NK-92 (cell line): ENCODE results near the gene PSMB7.

ENCODE experiments used
- DNase-seq: peaks from one replicate; lab custom pipeline; 2025; ENCODE audit not compliant: unreplicated experiment; lab: John Stamatoyannopoulos, UW

The PSMB7 gene

DNA sequence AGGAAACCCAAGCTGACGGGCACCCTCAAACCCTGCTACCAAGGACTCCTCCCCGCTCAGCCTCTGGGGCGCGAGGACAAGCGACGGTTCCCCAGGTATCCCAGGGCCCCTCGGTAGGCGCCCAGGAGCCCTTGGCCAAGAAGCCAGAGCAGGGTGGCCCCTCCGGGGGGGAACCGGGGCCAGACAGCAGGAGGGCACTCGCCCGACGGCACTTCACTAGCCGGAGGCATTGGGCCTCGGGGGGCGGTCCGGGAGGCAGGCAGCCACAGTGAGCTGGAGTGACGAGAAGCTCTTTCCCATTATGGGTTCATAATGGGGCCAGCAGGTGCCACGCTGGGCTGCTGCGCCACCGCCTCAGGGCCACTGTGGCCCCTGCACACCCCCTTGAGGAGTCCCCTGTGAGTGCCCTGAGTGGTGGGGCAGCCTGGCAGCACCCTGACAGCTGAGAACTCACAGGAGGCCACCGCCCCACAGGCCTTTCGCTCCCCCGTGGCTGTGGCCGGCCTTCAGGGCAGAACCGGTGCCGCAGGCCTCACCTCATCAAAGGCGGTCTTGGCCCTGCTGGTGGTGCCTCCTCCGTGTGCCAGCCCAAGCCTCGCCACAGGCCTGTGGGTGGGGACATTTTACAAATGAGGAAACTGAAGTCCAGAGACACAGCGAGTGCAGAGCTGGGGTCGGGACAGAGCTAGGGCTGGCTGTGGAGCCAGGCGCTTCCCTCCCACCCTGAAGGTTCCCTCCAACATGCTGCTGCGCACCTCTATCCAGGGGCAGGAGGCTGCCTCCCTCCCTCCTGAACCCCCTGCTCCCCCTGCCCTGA is 68.7 kb downstream of the PSMB7 start:
- DNase-seq: no peak

DNA sequence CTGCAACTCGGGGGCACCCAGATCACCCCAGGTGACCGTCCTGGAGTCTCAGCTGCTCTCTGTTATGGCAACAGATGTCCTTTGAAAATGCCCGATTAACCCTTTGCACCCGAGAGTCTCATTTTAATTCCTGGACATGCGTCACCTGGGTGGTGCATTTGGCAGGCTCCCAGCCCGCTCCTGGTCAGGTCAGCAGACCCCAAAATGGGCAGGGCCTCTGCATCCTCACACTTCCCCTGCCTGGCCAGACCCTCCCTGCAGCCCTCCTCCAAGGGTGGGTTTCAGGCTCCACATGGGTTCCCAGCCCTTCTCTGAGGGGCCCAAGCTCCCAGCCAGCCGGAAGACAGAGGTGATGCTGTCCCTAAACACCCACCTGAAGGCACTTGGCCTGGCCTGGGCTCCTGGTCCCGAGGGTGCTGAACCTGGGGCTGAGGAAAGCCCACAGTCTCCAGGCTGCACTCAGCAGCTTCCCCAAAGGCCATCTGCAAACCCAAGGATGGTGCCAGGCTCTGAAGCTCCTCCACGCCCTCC is 69.4 kb downstream of the PSMB7 start:
- no peak for DNase-seq

DNA sequence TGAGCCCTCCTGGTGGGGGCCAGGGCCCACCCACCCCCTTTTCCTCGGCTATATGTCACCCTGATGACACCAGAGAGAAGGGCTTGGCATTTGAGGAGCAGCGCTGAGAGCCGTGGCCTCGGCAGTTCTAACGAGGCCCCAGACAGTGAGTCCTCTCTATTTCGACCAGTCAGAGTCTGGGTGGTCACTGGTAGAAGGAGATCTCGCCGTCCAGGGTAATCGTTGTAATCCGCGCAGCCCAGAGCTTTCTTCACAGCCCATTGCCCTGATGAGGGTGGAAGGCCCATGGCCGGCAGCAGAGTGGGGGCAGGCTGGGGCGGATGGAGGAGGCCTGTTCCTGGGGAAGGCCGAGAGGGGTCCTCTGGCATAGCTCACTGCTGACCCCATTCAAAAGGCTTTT is 70.2 kb downstream of the PSMB7 start:
- no peak for DNase-seq

DNA sequence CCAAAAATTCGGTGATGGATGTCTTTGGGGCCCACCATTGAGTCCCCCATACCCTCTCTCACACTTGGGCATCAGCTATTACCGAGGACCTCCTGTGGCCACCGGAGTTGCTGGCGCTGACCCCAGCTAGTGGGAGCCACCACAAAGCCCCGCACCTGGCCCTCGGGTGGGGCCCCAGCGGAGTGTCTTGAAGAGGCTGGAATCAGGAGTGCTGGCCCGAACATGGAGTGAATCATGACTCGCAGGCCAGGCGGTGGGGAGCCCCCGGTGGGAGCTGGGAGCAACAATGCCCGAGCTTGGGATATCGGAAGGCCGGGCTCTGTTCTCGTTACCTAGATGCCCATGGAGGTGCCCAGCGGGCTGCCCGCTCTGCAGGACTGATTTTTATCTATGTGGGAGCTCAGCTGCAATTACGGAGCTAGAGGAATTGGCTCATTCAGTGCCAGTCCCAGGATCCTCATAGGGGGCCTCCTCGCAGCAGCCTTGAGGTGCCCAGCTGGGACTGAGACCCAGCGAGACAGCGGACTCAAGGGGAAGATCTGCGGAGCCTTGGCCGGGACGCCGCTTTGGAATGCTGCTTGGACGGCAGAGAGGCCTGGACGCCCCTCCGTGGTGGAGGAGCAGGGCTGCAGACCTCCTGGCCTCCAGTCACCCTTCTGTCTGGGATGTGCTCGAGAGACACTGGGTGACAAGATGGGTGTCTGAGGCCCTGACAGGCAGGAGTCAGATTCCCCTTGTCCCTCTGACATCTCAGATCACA is 70.8 kb downstream of the PSMB7 start:
- no peak for DNase-seq

DNA sequence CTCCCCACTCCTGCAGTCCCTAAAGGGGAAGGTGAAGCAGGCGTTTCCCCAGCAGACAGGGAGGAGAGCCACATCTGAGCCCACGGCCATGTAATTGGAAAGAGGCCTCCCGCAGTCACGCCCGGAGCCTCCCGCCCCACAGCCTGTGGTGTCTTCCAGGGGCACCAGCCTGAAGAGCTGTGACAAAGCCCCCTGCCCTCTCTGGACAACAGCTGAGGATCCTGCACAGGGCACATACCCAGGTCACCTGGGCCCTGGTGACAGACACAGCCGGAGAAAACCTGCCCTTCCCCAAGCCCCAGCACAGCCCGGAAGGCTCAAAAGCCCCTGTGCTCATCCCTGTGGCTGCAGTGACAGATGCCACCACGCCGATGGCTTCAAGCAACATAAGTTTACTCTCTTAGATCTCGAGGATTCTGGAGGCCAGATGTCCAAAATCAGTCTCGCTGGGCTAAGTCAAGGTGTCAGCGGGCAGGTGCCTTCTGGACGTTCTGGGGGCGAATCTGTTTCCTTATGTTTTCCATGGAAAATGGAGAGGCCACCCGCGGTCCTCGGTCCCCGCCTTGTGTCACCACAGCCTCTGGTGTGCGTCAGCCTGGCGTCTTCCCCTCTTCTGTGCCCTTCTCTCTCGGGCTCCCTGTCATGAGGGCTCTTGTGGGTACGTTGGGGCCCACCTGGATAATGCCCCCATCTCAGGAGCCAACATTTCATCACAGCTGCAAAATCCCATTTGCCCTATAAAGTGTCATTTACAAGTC is 71.5 kb downstream of the PSMB7 start:
- no peak for DNase-seq

DNA sequence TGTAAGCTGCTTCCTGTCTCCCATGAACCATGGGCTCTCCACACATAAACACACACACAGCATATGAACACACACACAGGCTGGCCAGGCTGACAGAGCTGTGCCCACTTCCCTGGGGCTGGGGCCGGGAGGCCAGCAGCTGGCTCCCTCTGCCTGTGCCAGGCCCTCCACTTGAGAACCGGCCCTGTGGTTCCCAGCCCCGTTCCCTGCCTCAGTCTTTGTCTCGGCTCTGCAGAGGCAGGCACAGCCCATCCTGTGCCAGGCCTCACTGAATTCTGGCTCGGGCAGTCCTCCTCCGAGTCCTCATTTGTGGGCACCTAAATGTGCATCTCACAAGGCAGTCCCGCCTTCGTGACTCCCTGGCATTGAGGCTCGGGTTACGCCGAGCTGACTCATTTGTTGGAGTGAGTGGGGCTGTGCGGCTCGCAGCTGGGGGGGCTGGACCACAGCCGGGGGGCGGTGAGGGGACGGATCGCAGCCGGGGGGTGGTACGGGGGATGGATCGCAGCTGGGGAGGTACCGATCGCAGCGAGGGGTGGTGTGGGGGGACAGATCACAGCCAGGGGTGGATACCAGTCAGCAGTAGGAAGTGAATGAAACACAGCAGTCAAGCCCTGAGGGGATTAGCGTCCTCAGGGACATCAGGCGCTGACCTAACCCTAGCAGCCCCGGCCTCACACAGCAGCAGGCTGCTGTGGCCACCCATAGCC is 72.3 kb downstream of the PSMB7 start:
- no peak for DNase-seq

DNA sequence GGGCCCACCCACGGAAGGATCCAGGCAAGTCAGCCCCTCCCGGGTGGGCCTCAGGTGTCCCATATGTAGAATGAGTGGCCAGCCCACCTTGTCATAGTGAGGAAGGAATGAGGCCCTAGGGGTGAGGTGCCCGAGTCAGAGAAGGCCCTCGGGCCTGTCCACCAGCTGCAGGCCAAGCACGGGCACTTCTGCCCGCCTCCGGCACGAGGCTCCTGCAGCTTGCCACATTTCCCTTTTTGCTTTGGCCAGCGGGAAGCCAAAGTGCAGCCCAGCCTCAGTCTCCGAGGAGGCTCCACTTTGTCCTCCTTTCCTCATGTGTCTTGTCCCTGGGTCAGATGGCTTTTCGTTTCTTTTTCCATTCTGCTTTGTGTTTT is 72.9 kb downstream of the PSMB7 start:
- DNase-seq: no peak

DNA sequence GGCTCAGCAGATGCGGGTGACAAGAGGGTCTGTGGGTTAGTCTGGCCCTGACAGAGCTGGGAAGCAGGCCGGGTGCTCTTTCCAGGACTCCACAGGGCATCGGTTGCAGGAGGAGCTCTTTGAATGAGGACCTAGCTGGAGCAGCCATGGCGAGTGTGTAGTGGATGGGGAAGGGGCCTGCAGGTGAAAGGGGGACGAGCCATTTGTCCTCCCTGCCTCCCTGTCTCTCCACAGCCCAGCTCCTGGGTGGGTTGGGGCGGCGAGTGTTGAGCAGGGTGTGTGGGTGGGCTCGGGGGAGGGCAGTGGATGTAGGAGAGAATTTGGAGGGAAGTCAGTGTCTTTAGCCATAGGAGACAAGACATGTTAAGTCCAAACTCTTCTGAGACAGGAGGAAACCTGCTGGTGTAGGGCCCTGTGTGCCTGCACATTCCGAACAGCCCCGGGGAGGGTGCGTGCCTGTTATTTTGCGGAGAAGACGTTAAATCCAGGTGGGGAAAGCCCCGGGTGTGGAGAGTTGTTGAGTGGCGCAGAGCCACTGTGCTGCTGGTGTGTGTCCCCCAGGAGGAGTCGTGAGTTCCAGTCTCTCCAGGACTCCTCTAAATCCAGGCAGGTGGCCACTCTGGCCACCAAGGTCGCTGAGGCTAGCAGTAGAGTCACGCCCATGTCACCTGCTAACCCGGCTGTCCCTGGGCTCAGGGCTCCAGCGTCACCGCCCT is 73.6 kb downstream of the PSMB7 start:
- no peak for DNase-seq

DNA sequence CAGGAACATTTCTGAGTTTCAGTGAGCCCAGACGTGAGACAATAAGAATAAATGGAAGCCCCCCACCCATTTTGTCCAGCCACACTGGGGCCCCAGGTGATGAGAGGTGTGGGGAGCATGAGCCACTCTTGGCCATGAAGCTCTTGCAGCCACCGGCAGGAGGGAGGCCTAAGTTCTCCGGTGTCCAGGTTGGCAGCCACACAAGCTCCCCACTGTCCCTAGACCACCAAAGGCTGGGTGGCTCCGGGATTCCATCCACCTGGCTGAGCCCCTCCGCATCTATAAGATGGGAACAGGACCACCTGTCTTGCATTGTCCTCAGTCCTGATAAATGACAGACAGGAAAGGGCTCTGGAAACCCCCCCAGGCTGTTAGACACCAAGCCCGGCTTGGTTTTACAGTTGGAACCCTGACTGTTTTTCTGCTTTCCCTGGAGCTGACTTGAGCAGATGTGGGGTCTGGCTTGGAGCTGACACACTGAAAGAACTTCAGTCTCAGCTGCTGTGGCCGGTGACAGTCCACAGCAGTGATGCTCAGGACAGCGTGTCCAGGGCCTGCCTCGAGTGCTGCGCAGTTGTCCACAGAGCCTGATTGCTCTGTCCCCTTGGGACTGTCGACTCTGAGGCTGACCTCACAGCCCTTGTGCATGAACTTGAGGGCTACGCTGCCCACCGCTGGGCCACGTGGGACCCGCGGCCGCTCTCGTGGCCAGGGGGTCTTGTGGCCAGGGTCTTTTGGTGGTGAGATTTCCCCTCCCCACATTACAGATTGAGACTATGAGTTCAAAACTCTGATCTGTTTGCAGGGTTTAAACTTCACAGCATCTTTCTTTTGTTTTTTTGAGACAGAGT is 74.8 kb downstream of the PSMB7 start:
- DNase-seq: no peak

DNA sequence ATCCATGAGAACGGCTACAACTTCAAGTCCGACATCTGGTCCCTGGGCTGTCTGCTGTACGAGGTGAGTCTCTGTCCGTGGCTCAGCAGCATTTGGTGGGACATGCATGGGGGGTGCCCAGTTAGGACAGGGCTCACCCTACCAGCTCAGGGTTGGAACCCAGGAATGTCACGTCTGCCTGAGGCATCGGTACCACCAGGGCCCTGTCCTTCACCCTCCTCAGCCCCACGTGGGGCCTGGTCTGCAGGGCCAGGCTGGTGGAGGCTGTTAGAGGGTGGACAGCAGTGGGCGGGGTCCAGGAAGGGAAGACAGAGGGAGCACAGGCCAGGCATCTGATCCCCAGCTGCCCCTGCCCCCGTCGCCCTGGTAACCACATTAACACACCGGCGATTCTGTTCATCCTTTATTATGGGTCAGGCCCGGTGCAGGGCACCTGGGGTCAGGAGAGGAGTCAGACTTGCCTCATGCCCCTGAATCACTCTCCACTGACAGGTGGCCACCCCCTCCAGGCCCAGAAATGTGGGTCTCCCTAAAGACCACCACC is 75.6 kb downstream of the PSMB7 start:
- DNase-seq: no peak

DNA sequence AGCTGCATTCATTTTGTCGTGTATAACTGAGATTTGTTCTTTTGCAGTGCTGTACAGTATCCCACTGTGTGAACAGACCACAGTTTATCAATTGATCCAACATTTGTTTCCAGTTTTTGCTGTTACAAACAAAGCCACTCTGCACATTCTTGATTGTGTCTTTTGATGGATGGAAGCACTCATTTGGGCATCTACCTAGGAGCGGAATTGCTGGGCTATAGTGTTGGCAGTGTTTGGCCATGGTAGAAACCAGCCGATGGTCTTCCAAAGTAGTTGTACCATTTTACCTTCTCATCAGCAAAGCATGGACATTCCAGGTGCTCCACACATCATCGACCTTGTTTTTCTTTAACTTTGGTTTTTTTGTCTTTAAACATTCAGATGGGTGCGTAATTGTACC is 77.7 kb downstream of the PSMB7 start:
- no peak for DNase-seq

DNA sequence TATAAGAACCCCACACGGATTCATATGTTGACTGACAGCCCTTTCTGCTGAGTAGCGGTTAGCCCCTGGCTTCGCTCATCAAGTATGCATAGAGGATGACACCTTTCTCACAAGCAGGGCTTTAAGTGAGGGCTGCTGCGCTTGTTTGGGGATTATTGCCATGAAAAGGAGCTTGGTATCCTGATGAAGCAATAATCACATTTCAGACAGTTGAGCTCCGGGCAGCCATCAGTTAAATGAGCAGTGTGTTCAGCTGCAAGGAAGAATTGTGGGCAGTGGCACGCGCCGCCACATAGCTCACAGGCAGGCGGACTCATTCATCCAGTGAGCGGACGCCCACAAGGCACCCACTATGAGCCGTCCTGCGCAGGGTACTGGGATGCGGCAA is 79.9 kb downstream of the PSMB7 start:
- DNase-seq: no peak

DNA sequence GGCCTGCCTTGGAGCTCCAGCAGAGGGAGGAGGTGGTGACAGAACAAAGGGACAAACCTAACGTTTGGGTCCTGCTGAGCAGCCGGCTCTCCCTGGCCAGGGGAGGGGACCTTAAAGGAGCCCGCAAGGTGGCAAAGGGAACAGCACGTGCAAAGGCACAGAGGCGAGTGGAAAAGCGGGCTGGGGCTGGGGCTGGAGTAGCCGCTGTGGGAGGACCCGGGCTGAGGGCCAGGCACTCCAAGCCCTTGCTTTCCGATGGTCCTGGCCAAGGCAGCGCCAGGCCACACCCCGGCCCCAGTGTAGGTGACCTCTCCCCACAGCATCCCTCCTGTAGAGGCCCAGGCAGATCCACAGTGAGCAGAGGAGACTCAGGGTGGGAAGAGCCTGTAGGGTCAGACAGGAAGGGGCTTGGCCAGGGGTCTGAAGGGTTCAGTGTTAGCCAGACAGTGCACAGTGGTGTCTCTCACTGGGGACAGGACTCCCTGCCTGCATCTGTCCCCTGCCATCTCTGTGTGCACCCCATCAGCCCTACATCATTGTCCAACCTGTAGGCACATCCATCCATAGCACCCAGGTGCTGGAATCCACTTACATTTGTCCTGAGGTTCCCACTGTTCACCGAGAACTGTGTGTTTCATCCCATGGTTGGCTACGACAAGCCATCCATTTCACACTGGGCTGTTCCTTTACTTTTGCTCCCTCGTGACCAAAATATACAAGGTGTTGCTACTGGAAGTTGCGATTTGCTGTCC is 80.5 kb downstream of the PSMB7 start:
- no peak for DNase-seq

DNA sequence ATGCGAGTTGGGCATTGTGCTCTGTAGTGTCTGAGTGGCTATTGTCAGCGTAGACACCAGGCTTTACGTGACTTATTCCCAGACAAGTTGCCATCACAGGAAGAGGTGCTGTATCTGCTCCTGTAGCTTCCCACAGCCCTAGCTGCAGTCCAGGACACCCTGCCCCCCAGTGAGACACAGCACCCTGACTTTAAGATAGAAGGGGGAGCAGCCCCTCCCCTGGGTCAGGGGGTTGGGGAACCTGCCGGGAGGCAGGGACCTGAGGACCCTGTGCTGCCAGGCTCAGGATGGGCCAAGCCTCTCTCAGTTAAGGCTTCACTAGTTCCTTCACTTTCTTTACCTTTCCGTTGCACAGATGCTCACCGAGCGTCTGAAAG is 82.1 kb downstream of the PSMB7 start:
- no peak for DNase-seq

DNA sequence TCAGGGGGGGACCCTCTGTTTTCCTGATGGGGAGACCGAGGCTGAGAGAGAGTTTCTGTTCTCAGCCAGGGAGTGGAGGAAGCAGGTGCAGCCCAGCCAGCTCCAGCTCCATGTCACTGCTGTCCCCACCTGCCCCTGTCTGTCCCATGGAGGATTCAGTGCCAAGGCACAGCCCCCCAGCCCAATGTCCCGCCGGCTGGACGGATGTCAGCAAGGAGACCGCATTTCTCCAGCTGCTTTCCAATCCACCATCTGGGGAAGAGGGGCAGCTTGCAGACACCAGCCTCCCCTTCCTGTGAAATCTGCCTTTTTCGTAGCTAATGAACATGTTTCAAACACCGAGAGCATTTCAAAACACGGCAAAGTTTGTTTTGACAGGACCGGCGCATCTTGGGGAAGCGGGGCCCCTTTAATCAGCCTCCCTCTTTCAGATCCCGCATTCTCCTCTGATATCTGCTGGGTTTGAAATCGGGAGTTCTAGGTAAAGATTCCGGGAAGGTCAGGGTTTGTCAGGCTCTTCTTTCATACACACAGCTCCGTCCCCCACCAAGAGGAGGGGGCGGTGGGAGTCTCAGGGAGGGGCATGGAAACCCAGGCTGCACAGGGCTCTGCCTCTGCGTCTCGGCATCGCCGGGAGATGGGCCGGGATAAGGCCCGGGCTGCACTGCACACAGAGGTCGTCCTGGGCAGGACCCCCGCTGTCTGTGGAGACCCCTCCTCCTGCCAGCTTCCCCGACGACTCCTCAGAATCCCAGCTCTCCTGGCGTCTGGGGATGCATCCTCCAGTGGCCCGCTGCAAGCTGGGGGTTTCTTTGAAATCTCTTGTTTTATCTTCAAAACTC is 82.7 kb downstream of the PSMB7 start:
- DNase-seq: no peak

DNA sequence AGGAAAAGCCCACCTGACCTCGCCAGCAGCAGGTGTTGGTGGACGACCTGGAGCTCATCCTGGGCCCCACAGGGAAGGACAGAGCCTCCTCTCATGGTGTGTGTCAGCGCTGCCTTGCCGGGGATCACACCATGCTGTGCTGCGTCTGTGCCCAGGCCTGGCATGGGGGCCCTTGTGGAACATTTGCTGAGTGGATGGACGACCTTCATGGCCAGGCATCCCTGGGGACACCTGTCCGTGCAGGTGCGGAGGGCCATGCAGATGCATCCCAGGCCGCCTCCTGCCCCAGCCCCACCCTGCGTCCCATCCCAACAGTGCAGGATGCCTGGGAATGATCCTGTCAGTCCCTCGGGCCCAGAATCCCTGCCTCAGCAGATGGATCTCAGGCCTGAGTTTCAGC is 83.7 kb downstream of the PSMB7 start:
- DNase-seq: no peak

DNA sequence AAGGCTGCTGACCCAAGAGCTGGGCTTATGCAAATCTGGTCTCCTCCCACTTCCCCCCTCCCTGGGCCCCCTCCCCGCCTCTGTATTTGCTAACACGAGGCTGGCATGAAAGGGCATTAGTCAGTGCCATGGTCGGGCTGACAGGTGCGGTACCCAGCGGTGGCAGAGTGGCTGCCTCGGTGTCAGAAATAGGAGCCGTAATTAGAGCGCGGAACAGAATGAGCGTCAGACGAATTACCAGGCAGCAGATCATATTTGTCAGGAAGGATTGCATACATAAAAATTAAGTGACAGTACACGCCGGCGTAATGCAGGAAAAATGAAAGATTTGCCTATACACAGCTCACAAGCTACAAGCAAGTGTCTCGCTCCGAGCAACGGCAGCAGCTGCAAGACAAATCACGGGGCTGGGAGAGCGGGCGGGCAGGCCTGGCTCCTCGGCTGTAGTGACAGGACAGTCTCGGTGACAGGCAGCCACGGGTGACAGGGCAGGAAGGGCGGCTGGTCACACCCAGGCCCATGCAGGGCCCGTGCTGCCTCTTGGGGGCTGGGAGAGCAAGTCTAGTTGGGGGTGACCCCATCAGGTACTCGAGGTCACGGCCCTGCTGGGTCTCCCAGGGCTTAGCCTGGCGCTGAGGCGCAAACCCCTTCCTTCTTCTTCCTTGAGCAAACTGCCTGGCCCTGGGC is 85.1 kb downstream of the PSMB7 start:
- DNase-seq: no peak
